Measurements from ENCODE around the gene PELO. TPM values are rescaled to one million over a fixed set of nuclear protein-coding genes. Genes with fewer than 3 reads are reported as not detected.

PELO gene
- total RNA-seq, 1 experiment from 2014 or later: 18.7 TPM

GRCh38 chr5:52783226-52783959 is 4.3 kb upstream of the PELO start:
- H3K4me3 Mint-ChIP-seq: no peak overlapping the region
- H3K36me3 Mint-ChIP-seq: no peaks in the 10 kb centered on the region
- peaks cover 8% of the 10 kb centered on the region; the same call in 1 of the 2 replicates for H3K9me3 Mint-ChIP-seq
- no peak for DNase-seq (ENCODE audit: low spot score)
- TF ChIP-seq TEAD4 (CRISPR knock-in tag; IDR thresholded peaks at IDR 0.05): no peak
- TF ChIP-seq ZNF219 (CRISPR knock-in tag; IDR thresholded peaks at IDR 0.05; ENCODE audit: borderline replicate concordance): no peak
- no peak for TF ChIP-seq ERG (CRISPR knock-in tag; IDR thresholded peaks at IDR 0.05)
- TF ChIP-seq, protein P1, sequence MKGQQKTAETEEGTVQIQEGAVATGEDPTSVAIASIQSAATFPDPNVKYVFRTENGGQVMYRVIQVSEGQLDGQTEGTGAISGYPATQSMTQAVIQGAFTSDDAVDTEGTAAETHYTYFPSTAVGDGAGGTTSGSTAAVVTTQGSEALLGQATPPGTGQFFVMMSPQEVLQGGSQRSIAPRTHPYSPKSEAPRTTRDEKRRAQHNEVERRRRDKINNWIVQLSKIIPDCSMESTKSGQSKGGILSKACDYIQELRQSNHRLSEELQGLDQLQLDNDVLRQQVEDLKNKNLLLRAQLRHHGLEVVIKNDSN (CRISPR knock-in tag; IDR thresholded peaks at IDR 0.05): no peak
- TF ChIP-seq ARID4B (CRISPR knock-in tag; IDR thresholded peaks at IDR 0.05; ENCODE audit: borderline replicate concordance): no peak
- no peak for TF ChIP-seq ZNF138 (CRISPR knock-in tag; conservative IDR thresholded peaks at IDR 0.05)
- no peak for TF ChIP-seq HMGA2 (CRISPR knock-in tag; IDR thresholded peaks at IDR 0.05)
- TF ChIP-seq FOXP1 (CRISPR knock-in tag; IDR thresholded peaks at IDR 0.05; ENCODE audit: borderline replicate concordance): no peak
- no peak for TF ChIP-seq E2F4 (CRISPR knock-in tag; IDR thresholded peaks at IDR 0.05; ENCODE audit: borderline replicate concordance, low read depth)
- no peak for TF ChIP-seq EMX1 (CRISPR knock-in tag; IDR thresholded peaks at IDR 0.05)
- no peak for TF ChIP-seq ZNF232 (CRISPR knock-in tag; IDR thresholded peaks at IDR 0.05)
- TF ChIP-seq PREB (CRISPR knock-in tag; IDR thresholded peaks at IDR 0.05; ENCODE audit: borderline replicate concordance): no peak
- no peak for TF ChIP-seq NR1H2 (CRISPR knock-in tag; IDR thresholded peaks at IDR 0.05)
- no peak for TF ChIP-seq CDX4 (CRISPR knock-in tag; IDR thresholded peaks at IDR 0.05; ENCODE audit: borderline replicate concordance)
- TF ChIP-seq ZNF425 (CRISPR knock-in tag; conservative IDR thresholded peaks at IDR 0.05): no peak
- TF ChIP-seq ZNF317 (CRISPR knock-in tag; IDR thresholded peaks at IDR 0.05; ENCODE audit: borderline replicate concordance, low read depth): no peak
- TF ChIP-seq SP1 (CRISPR knock-in tag; conservative IDR thresholded peaks at IDR 0.05): no peak
- H3K27ac Mint-ChIP-seq: no peak overlapping the region
- peaks cover 10% of the 10 kb centered on the region for H3K4me1 Mint-ChIP-seq
- ChIA-PET POLR2A (no interaction called here), CTCF (no interaction called here)
- no peak for ATAC-seq
- H3K27me3 Mint-ChIP-seq (ENCODE audit: low read depth): peaks cover 4% of the 10 kb centered on the region; the same call in 1 of the 2 replicates
